Hepatocyte (in vitro differentiated cells): ENCODE results near the gene UBXN2A.

Experiments used
- CTCF ChIP-seq: fragments of 200-600 bp; sonication (generic); IDR thresholded peaks from 2 replicates; pipeline ENCODE4 v1.5.1; 2016; ENCODE audit warnings: antibody characterized with exemption, mild to moderate bottlenecking; ENCODE audit not compliant: poor library complexity
- EZH2phosphoT487 ChIP-seq: fragments of 200-600 bp; sonication (generic); IDR thresholded peaks from one replicate; pipeline ENCODE4 v1.6.1; 2018; ENCODE audit warnings: antibody characterized with exemption, mild to moderate bottlenecking, low read depth, moderate library complexity; ENCODE audit not compliant: unreplicated experiment, severe bottlenecking

DNA sequence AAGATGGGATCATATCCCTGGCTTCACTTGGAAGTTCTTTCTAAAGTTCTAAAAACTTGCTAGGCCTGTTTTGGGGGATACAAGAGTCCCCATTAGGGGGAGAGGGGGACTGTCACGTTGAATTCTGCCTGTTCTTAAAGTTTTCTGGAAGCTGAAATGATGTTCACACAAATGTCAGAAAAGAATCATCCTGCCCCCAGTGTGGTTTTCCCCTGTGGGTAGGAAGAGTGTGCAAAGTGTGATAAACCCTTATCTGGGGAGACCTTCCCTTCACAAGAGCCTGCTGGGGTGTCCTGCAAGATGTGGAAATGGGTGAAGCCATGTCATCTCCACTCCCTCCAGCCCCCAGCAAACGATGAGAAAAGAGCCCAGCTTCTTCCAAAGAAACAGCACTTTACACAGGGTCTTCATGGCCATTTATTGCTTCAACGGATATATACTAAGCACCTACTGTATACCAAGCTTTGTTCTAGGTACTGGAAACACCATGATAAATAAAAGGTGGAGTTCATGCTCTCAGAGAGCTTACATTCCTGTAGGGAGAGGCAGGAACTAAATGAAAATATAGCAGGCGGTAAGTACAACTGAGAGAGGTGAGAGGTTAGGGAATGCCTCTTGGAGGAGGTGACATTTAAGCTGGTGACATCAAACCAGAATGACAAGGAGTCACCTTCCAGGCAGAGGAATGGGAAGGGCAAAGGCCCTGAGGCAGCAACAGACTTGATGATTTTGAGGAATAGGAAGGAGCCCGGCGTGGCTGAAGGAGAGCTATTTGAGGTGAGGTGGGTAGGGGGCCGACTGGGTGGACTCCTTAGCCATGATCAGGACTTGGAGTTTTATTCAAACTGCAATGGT, 71.2 kb downstream of the UBXN2A start:
- TF ChIP-seq CTCF, result no peak
- no peak for TF ChIP-seq EZH2phosphoT487
